HEK293 (cell line): ENCODE measurements around the gene PRKCG.

Experiments
- CTCF ChIA-PET: fragments of 350-600 bp; formaldehyde crosslinking; extraction: SDS; loops from one replicate; lab custom pipeline; 2021; ENCODE audit warnings: antibody characterized with exemption; lab: Yijun Ruan, JAX
- POLR2A ChIA-PET: fragments of 300-600 bp; formaldehyde crosslinking; extraction: SDS; loops from one replicate; lab custom pipeline; 2020; ENCODE audit warnings: antibody characterized with exemption, inconsistent platforms; lab: Yijun Ruan, JAX
- H3K27ac ChIP-seq: fragments of 200-500 bp; sonication (Bioruptor generic); 2 replicates; pipeline ENCODE4 v1.5.1; 2014; ENCODE audit warnings: low read depth, low read length, control low read depth, inconsistent platforms; ENCODE audit errors: extremely low read depth
- H3K36me3 ChIP-seq, 2 experiments: fragments of 200-500 bp in 1 of 2; sonication (Bioruptor generic) in 1 of 2; 1 replicate in 1 of 2; 2 replicates in 1 of 2; pipeline ENCODE4 v1.5.1; 2014 to 2017; ENCODE audit warnings: inconsistent platforms in 2 of 2, low read length in 2 of 2; ENCODE audit not compliant: control insufficient read depth in 2 of 2, insufficient read depth in 1 of 2
- H3K4me1 ChIP-seq: fragments of 200-500 bp; sonication (Bioruptor generic); 2 replicates; pipeline ENCODE4 v1.5.1; 2014; ENCODE audit warnings: mild to moderate bottlenecking, low read length, inconsistent platforms; ENCODE audit not compliant: control insufficient read depth, insufficient read depth
- H3K4me3 ChIP-seq: 2 replicates; pipeline ENCODE4 v1.5.1; 2011; ENCODE audit warnings: low read depth, mild to moderate bottlenecking, control low read depth, low read length, moderate library complexity
- H3K9me3 ChIP-seq: fragments of 200-500 bp; sonication (Bioruptor generic); 2 replicates; pipeline ENCODE4 v1.5.1; 2014; ENCODE audit warnings: low read depth, low read length, inconsistent platforms; ENCODE audit not compliant: control insufficient read depth, insufficient read depth
- EGR2 ChIP-seq: fragments of 450-650 bp; formaldehyde crosslinking; IDR thresholded peaks from 2 replicates; pipeline ENCODE4 v1.5.1; 2016; ENCODE audit warnings: low read depth, missing biosample characterization, missing genetic modification characterization
- GLI4 ChIP-seq: fragments of 450-650 bp; formaldehyde crosslinking; IDR thresholded peaks from 2 replicates; pipeline ENCODE4 v1.5.1; 2016; ENCODE audit warnings: missing biosample characterization, missing genetic modification characterization
- HOXD13 ChIP-seq: sonication (generic); formaldehyde crosslinking; IDR thresholded peaks from 2 replicates; pipeline ENCODE4 v1.8.0; 2022; ENCODE audit warnings: missing genetic modification reagents, borderline replicate concordance
- MZF1 ChIP-seq: fragments of 450-650 bp; formaldehyde crosslinking; IDR thresholded peaks from 2 replicates; pipeline ENCODE4 v1.5.1; 2017; ENCODE audit warnings: missing biosample characterization, missing genetic modification characterization, borderline replicate concordance
- SP3 ChIP-seq: fragments of 450-650 bp; formaldehyde crosslinking; IDR thresholded peaks from 2 replicates; pipeline ENCODE4 v1.5.1; 2016; ENCODE audit warnings: missing biosample characterization, missing genetic modification characterization
- ZFHX2 ChIP-seq: fragments of 450-650 bp; formaldehyde crosslinking; conservative IDR thresholded peaks from 2 replicates; pipeline ENCODE4 v1.5.1; 2016; ENCODE audit warnings: missing biosample characterization, missing genetic modification characterization
- ZNF114 ChIP-seq: fragments of 450-650 bp; formaldehyde crosslinking; IDR thresholded peaks from 2 replicates; pipeline ENCODE4 v1.5.0; 2017; ENCODE audit warnings: missing biosample characterization, missing genetic modification characterization
- ZNF214 ChIP-seq: fragments of 450-650 bp; formaldehyde crosslinking; IDR thresholded peaks from 2 replicates; pipeline ENCODE4 v1.5.1; 2017; ENCODE audit warnings: missing biosample characterization, mild to moderate bottlenecking, missing genetic modification characterization, borderline replicate concordance
- ZNF341 ChIP-seq: fragments of 450-650 bp; formaldehyde crosslinking; IDR thresholded peaks from 2 replicates; pipeline ENCODE4; 2016; ENCODE audit warnings: low read depth, missing biosample characterization, missing genetic modification characterization
- ZNF404 ChIP-seq: fragments of 450-650 bp; formaldehyde crosslinking; IDR thresholded peaks from 2 replicates; pipeline ENCODE4 v1.5.1; 2017; ENCODE audit warnings: missing biosample characterization, missing genetic modification characterization
- ZNF426 ChIP-seq: fragments of 450-650 bp; formaldehyde crosslinking; IDR thresholded peaks from 2 replicates; pipeline ENCODE4 v1.5.1; 2017; ENCODE audit warnings: missing biosample characterization, missing genetic modification characterization, mild to moderate bottlenecking, inconsistent platforms, moderate library complexity
- ZNF600 ChIP-seq: fragments of 450-650 bp; formaldehyde crosslinking; IDR thresholded peaks from 2 replicates; pipeline ENCODE4 v1.5.1; 2016; ENCODE audit warnings: missing biosample characterization, missing genetic modification characterization
- ZNF664 ChIP-seq: fragments of 450-650 bp; formaldehyde crosslinking; IDR thresholded peaks from 2 replicates; pipeline ENCODE4 v1.5.1; 2016; ENCODE audit warnings: missing biosample characterization, missing genetic modification characterization
- ZNF76 ChIP-seq: fragments of 450-650 bp; formaldehyde crosslinking; IDR thresholded peaks from 2 replicates; pipeline ENCODE4; 2016; ENCODE audit warnings: low read depth, missing biosample characterization, missing genetic modification characterization, borderline replicate concordance
- TF ChIP-seq, protein P1 (sequence below): fragments of 450-650 bp; formaldehyde crosslinking; IDR thresholded peaks from 2 replicates; pipeline ENCODE4 v1.5.1; 2017; ENCODE audit warnings: missing biosample characterization, missing genetic modification characterization
- TF ChIP-seq, protein P2 (sequence below): fragments of 450-650 bp; formaldehyde crosslinking; IDR thresholded peaks from 2 replicates; pipeline ENCODE4 v1.5.1; 2016; ENCODE audit warnings: missing biosample characterization, missing genetic modification characterization
- TF ChIP-seq, protein P3 (sequence below): fragments of 450-650 bp; formaldehyde crosslinking; IDR thresholded peaks from 2 replicates; pipeline ENCODE4 v1.5.1; 2016; ENCODE audit warnings: missing biosample characterization, missing genetic modification characterization

Gene PRKCG

DNA sequence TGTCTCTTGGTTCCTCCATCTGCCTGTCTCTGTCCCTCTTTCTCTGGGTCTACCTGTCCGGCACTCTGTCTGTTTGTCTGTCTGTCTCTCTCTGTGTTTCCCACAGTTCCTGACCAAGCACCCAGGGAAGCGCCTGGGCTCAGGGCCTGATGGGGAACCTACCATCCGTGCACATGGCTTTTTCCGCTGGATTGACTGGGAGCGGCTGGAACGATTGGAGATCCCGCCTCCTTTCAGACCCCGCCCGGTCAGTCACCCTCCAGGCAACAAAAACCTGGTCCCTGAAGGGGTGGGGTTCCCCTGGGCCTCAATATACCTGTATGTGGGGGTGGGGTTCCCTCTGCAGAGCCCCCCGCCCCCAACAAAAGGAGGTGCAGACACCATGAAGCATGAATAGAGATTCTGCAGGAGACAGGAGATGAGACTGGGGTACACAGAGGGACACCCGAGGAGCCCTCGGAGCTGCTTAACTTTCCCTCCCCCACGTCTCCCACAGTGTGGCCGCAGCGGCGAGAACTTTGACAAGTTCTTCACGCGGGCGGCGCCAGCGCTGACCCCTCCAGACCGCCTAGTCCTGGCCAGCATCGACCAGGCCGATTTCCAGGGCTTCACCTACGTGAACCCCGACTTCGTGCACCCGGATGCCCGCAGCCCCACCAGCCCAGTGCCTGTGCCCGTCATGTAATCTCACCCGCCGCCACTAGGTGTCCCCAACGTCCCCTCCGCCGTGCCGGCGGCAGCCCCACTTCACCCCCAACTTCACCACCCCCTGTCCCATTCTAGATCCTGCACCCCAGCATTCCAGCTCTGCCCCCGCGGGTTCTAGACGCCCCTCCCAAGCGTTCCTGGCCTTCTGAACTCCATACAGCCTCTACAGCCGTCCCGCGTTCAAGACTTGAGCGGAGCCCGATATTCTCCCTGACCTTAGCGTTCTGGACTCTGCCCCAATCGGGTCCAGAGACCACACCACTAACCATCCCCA lies 24.5 kb downstream of the PRKCG start (continued):
- TF ChIP-seq ZNF114 (tag by site-specific recombination) (no peak), ZNF664 (tag by site-specific recombination) (no peak), ZNF404 (no peak), HOXD13 (CRISPR knock-in tag) (no peak), ZFHX2 (tag by site-specific recombination) (no peak)
- TF ChIP-seq, all 188 proteins: peak for 10

DNA sequence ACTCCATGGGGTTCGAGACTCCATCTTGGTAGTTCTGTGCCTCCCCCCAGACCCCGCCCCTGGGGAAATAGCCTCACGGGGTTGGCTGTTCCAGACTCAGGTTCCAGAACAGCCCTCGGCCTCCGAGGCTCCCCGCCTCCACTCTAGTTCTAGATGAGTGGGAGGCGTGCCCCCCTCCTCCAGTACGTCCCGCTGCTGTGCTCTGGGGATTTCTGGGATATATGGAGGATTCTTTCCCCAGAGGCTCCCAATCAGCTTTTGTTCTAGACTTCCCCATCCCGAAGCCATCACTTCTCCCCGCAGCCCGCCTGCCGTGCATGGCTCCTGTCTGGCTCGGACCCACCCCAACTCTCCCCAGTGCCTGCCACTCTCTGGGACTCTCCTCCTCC lies 25.2 kb downstream of the PRKCG start:
- Histone ChIP-seq H3K4me3 (no peak overlapping the region), H3K9me3 (no peaks in the 10 kb centered on the region)
- POLR2A ChIA-PET = no interaction called here
- no peak for TF ChIP-seq MZF1 (tag by site-specific recombination)
- peak; percentile 84 for TF ChIP-seq ZNF341 (tag by site-specific recombination)
- TF ChIP-seq SP3 (tag by site-specific recombination) = peak; percentile 27; the same call in 1 of the 2 replicates
- no peak for TF ChIP-seq HOXD13 (CRISPR knock-in tag)
- peak; percentile 31; the same call in 1 of the 2 replicates for TF ChIP-seq ZFHX2 (tag by site-specific recombination)
- TF ChIP-seq GLI4 = no peak
- TF ChIP-seq, protein P1, sequence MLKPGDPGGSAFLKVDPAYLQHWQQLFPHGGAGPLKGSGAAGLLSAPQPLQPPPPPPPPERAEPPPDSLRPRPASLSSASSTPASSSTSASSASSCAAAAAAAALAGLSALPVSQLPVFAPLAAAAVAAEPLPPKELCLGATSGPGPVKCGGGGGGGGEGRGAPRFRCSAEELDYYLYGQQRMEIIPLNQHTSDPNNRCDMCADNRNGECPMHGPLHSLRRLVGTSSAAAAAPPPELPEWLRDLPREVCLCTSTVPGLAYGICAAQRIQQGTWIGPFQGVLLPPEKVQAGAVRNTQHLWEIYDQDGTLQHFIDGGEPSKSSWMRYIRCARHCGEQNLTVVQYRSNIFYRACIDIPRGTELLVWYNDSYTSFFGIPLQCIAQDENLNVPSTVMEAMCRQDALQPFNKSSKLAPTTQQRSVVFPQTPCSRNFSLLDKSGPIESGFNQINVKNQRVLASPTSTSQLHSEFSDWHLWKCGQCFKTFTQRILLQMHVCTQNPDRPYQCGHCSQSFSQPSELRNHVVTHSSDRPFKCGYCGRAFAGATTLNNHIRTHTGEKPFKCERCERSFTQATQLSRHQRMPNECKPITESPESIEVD (tag by site-specific recombination) = no peak
- peak; percentile 36; the same call in 1 of the 2 replicates for TF ChIP-seq ZNF600 (tag by site-specific recombination)
- 0 out of 2 replicates have a peak, but pooled peaks have one; percentile 36 for TF ChIP-seq ZNF76 (tag by site-specific recombination)
- TF ChIP-seq ZNF426 (tag by site-specific recombination) = no peak
- TF ChIP-seq, protein P2, sequence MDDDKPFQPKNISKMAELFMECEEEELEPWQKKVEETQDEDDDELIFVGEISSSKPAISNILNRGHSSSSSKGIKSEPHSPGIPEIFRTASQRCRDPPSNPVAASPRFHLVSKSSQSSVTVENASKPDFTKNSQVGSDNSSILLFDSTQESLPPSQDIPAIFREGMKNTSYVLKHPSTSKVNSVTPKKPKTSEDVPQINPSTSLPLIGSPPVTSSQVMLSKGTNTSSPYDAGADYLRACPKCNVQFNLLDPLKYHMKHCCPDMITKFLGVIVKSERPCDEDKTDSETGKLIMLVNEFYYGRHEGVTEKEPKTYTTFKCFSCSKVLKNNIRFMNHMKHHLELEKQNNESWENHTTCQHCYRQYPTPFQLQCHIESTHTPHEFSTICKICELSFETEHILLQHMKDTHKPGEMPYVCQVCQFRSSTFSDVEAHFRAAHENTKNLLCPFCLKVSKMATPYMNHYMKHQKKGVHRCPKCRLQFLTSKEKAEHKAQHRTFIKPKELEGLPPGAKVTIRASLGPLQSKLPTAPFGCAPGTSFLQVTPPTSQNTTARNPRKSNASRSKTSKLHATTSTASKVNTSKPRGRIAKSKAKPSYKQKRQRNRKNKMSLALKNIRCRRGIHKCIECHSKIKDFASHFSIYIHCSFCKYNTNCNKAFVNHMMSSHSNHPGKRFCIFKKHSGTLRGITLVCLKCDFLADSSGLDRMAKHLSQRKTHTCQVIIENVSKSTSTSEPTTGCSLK (tag by site-specific recombination) = no peak
- no peak for TF ChIP-seq ZNF214 (tag by site-specific recombination)
- TF ChIP-seq, protein P3, sequence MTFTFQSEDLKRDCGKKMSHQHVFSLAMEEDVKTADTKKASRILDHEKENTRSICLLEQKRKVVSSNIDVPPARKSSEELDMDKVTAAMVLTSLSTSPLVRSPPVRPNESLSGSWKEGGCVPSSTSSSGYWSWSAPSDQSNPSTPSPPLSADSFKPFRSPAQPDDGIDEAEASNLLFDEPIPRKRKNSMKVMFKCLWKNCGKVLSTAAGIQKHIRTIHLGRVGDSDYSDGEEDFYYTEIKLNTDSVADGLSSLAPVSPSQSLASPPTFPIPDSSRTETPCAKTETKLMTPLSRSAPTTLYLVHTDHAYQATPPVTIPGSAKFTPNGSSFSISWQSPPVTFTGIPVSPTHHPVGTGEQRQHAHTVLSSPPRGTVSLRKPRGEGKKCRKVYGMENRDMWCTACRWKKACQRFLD = no peak
- 0 out of 2 replicates have a peak, but pooled peaks have one; percentile 24 for TF ChIP-seq EGR2 (tag by site-specific recombination)
- TF ChIP-seq, all 188 proteins: peak for 6
- CTCF ChIA-PET = interaction anchor here (0.6 to 2.1 kb wide), 16 partner anchors 9 to 191 kb away, joined by 3 to 9 read pairs (median 4); no protein-coding TSS in a partner anchor
- no peaks in the 10 kb centered on the region for H3K36me3 ChIP-seq
- no peak overlapping the region for H3K27ac ChIP-seq
- no peaks in the 10 kb centered on the region for H3K4me1 ChIP-seq
